Measurements from ENCODE around the gene RASAL2.

- TF ChIP-seq, protein P1, sequence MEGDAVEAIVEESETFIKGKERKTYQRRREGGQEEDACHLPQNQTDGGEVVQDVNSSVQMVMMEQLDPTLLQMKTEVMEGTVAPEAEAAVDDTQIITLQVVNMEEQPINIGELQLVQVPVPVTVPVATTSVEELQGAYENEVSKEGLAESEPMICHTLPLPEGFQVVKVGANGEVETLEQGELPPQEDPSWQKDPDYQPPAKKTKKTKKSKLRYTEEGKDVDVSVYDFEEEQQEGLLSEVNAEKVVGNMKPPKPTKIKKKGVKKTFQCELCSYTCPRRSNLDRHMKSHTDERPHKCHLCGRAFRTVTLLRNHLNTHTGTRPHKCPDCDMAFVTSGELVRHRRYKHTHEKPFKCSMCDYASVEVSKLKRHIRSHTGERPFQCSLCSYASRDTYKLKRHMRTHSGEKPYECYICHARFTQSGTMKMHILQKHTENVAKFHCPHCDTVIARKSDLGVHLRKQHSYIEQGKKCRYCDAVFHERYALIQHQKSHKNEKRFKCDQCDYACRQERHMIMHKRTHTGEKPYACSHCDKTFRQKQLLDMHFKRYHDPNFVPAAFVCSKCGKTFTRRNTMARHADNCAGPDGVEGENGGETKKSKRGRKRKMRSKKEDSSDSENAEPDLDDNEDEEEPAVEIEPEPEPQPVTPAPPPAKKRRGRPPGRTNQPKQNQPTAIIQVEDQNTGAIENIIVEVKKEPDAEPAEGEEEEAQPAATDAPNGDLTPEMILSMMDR (IDR thresholded peaks at IDR 0.05): no peak
- no peak for TF ChIP-seq POLR2A (IDR thresholded peaks at IDR 0.05)
Measured at GRCh38 chr1:178307264-178307663, 213.4 kb downstream of the RASAL2 start.

All from suprapubic skin (tissue), 3 donors.